Measurements from ENCODE around the gene HOXA9. TPM values are rescaled to one million over a fixed set of nuclear protein-coding genes. Genes with fewer than 3 reads are reported as not detected.

HOXA9 gene
- polyA plus RNA-seq, 2 of the 4 experiments (the other 2 are of a cell fraction) = 1.4 TPM

DNA sequence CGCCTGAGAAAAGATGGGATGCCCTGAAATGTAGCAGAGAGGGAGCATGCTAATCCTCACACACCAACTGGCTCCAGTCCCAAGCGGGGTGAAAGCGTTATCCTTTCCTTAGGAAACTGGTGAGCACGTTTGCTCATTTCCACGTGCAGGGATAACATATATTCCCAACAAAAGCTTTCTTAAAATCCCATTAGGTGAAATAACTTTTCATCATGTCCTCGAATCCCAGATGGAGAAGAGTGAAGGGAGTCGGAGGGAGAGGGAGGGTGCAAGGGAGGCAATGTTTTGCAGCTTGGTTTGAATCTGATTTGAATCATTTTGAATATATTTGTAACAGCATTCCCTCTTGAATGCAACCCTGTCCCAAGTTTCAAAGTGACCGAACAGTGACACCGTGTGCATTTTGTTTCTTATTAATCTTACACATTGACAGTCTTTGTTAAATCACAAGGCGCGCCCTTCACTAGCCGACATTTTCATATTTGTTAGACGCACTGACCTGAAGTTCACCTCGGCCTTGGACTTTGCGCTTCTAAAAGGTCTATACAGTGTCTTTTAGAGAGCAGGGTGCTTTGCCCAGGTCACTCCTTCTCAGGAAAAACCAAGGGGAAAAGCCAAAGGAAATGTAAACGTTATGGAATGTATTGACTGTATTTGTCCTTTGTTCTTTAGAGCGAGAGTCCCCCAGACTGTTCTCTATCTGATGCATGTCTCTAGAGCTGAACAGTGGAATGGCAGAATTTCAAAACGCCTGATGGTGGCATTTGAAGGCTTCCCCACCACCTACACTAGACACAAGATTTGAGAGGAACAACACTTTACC is 31.7 kb downstream of the HOXA9 start:
- TF ChIP-seq HOXB13 (CRISPR knock-in tag; IDR thresholded peaks at IDR 0.05; ENCODE audit: low read depth) (no peak), ESRRA (IDR thresholded peaks at IDR 0.05; ENCODE audit: borderline replicate concordance, low read length) (no peak), MAZ (IDR thresholded peaks at IDR 0.05; ENCODE audit: borderline replicate concordance, low read depth, low read length) (no peak), EHF (CRISPR knock-in tag; IDR thresholded peaks at IDR 0.05) (no peak), GATA3 (IDR thresholded peaks at IDR 0.05; ENCODE audit: borderline replicate concordance) (no peak), MAFK (IDR thresholded peaks at IDR 0.05; ENCODE audit: partially characterized antibody) (no peak), SREBF2 (IDR thresholded peaks at IDR 0.05) (no peak), CBX2 (IDR thresholded peaks at IDR 0.05; ENCODE audit: borderline replicate concordance, low read depth) (no peak), NPAS2 (CRISPR knock-in tag; IDR thresholded peaks at IDR 0.05; ENCODE audit: borderline replicate concordance) (no peak), ZNF302 (CRISPR knock-in tag; IDR thresholded peaks at IDR 0.05) (no peak), FOXS1 (CRISPR knock-in tag; IDR thresholded peaks at IDR 0.05) (no peak), NR3C1 (IDR thresholded peaks at IDR 0.05) (no peak), POLR2AphosphoS2 (conservative IDR thresholded peaks at IDR 0.05; ENCODE audit: low read length) (no peak), JUN (IDR thresholded peaks at IDR 0.05) (no peak)
- TF ChIP-seq, protein P1, sequence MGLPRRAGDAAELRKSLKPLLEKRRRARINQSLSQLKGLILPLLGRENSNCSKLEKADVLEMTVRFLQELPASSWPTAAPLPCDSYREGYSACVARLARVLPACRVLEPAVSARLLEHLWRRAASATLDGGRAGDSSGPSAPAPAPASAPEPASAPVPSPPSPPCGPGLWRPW (IDR thresholded peaks at IDR 0.05) = no peak
- TF ChIP-seq, protein P2, sequence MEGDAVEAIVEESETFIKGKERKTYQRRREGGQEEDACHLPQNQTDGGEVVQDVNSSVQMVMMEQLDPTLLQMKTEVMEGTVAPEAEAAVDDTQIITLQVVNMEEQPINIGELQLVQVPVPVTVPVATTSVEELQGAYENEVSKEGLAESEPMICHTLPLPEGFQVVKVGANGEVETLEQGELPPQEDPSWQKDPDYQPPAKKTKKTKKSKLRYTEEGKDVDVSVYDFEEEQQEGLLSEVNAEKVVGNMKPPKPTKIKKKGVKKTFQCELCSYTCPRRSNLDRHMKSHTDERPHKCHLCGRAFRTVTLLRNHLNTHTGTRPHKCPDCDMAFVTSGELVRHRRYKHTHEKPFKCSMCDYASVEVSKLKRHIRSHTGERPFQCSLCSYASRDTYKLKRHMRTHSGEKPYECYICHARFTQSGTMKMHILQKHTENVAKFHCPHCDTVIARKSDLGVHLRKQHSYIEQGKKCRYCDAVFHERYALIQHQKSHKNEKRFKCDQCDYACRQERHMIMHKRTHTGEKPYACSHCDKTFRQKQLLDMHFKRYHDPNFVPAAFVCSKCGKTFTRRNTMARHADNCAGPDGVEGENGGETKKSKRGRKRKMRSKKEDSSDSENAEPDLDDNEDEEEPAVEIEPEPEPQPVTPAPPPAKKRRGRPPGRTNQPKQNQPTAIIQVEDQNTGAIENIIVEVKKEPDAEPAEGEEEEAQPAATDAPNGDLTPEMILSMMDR (IDR thresholded peaks at IDR 0.05) = no peak
- TF ChIP-seq, protein P3, sequence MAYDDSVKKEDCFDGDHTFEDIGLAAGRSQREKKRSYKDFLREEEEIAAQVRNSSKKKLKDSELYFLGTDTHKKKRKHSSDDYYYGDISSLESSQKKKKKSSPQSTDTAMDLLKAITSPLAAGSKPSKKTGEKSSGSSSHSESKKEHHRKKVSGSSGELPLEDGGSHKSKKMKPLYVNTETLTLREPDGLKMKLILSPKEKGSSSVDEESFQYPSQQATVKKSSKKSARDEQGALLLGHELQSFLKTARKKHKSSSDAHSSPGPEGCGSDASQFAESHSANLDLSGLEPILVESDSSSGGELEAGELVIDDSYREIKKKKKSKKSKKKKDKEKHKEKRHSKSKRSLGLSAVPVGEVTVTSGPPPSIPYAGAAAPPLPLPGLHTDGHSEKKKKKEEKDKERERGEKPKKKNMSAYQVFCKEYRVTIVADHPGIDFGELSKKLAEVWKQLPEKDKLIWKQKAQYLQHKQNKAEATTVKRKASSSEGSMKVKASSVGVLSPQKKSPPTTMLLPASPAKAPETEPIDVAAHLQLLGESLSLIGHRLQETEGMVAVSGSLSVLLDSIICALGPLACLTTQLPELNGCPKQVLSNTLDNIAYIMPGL (CRISPR knock-in tag; IDR thresholded peaks at IDR 0.05; ENCODE audit: borderline replicate concordance) = no peak
- TF ChIP-seq, protein P4, sequence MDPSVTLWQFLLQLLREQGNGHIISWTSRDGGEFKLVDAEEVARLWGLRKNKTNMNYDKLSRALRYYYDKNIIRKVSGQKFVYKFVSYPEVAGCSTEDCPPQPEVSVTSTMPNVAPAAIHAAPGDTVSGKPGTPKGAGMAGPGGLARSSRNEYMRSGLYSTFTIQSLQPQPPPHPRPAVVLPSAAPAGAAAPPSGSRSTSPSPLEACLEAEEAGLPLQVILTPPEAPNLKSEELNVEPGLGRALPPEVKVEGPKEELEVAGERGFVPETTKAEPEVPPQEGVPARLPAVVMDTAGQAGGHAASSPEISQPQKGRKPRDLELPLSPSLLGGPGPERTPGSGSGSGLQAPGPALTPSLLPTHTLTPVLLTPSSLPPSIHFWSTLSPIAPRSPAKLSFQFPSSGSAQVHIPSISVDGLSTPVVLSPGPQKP (IDR thresholded peaks at IDR 0.05; ENCODE audit: low read depth, low read length) = no peak
- ChIA-PET CTCF (interaction anchor here (1.0 to 1.5 kb wide), 3 partner anchors 10 to 441 kb away, joined by 3 to 4 read pairs (median 3); partner anchors contain the start of gene HOXA5), POLR2A (interaction anchor here (1.1 kb wide), 1 partner anchor 10 kb away, joined by 3 read pairs; no protein-coding TSS in a partner anchor)
- Histone ChIP-seq H3K4me1 (peaks cover 53% of the 10 kb centered on the region), H3K27ac (peak overlapping the region; percentile 11 to 82; a peak in 4 of 6 replicates), H3K4me3 (no peak overlapping the region), H3K4me2 (peak overlapping the region; percentile 22; the same call in 2 of the 3 replicates), H3K9me3 (no peaks in the 10 kb centered on the region)
- FAIRE-seq (no peak), ATAC-seq (no peak), DNase-seq (ENCODE audit: low read depth in 1 of 2, low spot score in 1 of 2) (peak in 1 of 2 experiments; percentile 45)
- 74% methylated on average over 18 of the region's 18 CpGs for WGBS (ENCODE audit: missing lambda C conversion rate)

DNA sequence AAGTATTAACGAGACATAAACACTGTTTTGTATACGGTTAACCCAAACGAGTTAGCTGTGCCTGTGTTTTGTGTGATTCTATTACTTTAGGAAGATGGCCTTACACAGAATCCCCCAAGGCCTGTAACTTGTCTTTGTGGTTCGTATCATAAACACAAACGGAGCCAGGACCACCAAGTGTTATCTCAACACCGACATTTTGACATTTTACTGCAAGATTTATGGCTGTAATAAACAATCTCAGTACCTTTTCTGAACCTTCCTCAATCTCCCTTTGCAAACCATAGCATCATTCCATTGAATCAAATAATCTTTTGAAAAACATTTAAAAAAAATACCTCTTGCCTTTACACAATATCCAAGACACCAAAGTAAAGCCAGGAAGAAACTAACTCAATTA is 32.4 kb downstream of the HOXA9 start:
- ATAC-seq = no peak
- WGBS (ENCODE audit: missing lambda C conversion rate) = 77% methylated on average over 6 of the region's 6 CpGs
- H3K4me2 ChIP-seq = no peak overlapping the region
- no peak overlapping the region for H3K4me3 ChIP-seq
- CTCF ChIA-PET = interaction anchor here (1.3 to 3.8 kb wide), 2 partner anchors 10 to 27 kb away, joined by 4 to 22 read pairs; partner anchors contain the start of gene HOXA5
- no peak for DNase-seq (ENCODE audit: low read depth in 1 of 2, low spot score in 1 of 2)
- POLR2A ChIA-PET = no interaction called here
- FAIRE-seq = no peak
- no peak overlapping the region for H3K27ac ChIP-seq
- H3K9me3 ChIP-seq = no peaks in the 10 kb centered on the region
- TF ChIP-seq CBX2 (IDR thresholded peaks at IDR 0.05; ENCODE audit: borderline replicate concordance, low read depth) = no peak
- TF ChIP-seq GATA3 (IDR thresholded peaks at IDR 0.05; ENCODE audit: borderline replicate concordance) = no peak
- TF ChIP-seq, protein P5, sequence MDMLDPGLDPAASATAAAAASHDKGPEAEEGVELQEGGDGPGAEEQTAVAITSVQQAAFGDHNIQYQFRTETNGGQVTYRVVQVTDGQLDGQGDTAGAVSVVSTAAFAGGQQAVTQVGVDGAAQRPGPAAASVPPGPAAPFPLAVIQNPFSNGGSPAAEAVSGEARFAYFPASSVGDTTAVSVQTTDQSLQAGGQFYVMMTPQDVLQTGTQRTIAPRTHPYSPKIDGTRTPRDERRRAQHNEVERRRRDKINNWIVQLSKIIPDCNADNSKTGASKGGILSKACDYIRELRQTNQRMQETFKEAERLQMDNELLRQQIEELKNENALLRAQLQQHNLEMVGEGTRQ (IDR thresholded peaks at IDR 0.05) = no peak
- TF ChIP-seq TFCP2L1 (CRISPR knock-in tag; IDR thresholded peaks at IDR 0.05) = no peak
- TF ChIP-seq, protein P6, sequence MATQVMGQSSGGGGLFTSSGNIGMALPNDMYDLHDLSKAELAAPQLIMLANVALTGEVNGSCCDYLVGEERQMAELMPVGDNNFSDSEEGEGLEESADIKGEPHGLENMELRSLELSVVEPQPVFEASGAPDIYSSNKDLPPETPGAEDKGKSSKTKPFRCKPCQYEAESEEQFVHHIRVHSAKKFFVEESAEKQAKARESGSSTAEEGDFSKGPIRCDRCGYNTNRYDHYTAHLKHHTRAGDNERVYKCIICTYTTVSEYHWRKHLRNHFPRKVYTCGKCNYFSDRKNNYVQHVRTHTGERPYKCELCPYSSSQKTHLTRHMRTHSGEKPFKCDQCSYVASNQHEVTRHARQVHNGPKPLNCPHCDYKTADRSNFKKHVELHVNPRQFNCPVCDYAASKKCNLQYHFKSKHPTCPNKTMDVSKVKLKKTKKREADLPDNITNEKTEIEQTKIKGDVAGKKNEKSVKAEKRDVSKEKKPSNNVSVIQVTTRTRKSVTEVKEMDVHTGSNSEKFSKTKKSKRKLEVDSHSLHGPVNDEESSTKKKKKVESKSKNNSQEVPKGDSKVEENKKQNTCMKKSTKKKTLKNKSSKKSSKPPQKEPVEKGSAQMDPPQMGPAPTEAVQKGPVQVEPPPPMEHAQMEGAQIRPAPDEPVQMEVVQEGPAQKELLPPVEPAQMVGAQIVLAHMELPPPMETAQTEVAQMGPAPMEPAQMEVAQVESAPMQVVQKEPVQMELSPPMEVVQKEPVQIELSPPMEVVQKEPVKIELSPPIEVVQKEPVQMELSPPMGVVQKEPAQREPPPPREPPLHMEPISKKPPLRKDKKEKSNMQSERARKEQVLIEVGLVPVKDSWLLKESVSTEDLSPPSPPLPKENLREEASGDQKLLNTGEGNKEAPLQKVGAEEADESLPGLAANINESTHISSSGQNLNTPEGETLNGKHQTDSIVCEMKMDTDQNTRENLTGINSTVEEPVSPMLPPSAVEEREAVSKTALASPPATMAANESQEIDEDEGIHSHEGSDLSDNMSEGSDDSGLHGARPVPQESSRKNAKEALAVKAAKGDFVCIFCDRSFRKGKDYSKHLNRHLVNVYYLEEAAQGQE (IDR thresholded peaks at IDR 0.05) = no peak
- no peak for TF ChIP-seq CHD4 (IDR thresholded peaks at IDR 0.05; ENCODE audit: borderline replicate concordance)
- no peak for TF ChIP-seq HOXA7 (CRISPR knock-in tag; IDR thresholded peaks at IDR 0.05)
- no peak for TF ChIP-seq HOXB13 (CRISPR knock-in tag; IDR thresholded peaks at IDR 0.05; ENCODE audit: low read depth)
- TF ChIP-seq, protein P7, sequence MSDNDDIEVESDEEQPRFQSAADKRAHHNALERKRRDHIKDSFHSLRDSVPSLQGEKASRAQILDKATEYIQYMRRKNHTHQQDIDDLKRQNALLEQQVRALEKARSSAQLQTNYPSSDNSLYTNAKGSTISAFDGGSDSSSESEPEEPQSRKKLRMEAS (IDR thresholded peaks at IDR 0.05) = no peak
- no peak for TF ChIP-seq TP53 (CRISPR knock-in tag; IDR thresholded peaks at IDR 0.05)
- H3K4me1 ChIP-seq = peaks cover 50% of the 10 kb centered on the region

Data from A549 (cell line).